Uterus (tissue), 2 donors: ENCODE results near the gene JAZF1.

ENCODE experiments used
- CTCF ChIP-seq, 4 experiments: fragments of 200-600 bp in 2 of 4; fragments of 450-650 bp in 2 of 4; sonication (generic) in 2 of 4; IDR thresholded peaks; one replicate each; pipeline ENCODE4 v1.5.1; 2016 to 2019; ENCODE audit warnings: antibody characterized with exemption in 4 of 4, mild to moderate bottlenecking in 2 of 4, moderate library complexity in 1 of 4
- POLR2A ChIP-seq, 2 donors: fragments of 450-650 bp; IDR thresholded peaks; one replicate each; pipeline ENCODE4 v1.6.1; 2016; ENCODE audit warnings: antibody characterized with exemption in 2 of 2, mild to moderate bottlenecking in 1 of 2, moderate library complexity in 1 of 2

GRCh38 chr7:27843584-27844305, 336.9 kb downstream of the JAZF1 start:
- TF ChIP-seq POLR2A (IDR thresholded peaks at IDR 0.05) (no peak), CTCF (IDR thresholded peaks at IDR 0.05) (no peak)
